ENCODE measurements around the gene FOXP4.

FOXP4 gene

GRCh38 chr6:41586252-41587007 lies 40.2 kb downstream of the FOXP4 start:
- no peak for DNase-seq

GRCh38 chr6:41587131-41587879 lies 41.1 kb downstream of the FOXP4 start:
- no peak for DNase-seq

- no peak for DNase-seq
Observed at GRCh38 chr6:41588111-41588510, 41.9 kb downstream of the FOXP4 start.

GRCh38 chr6:41589223-41589622 lies 43.0 kb downstream of the FOXP4 start:
- no peak for DNase-seq

- no peak for DNase-seq
Observed at GRCh38 chr6:41589636-41590622, 43.7 kb downstream of the FOXP4 start.

- DNase-seq: no peak
Observed at GRCh38 chr6:41591122-41591521, 44.9 kb downstream of the FOXP4 start.

- peak; percentile 87 to 89 for DNase-seq
Observed at GRCh38 chr6:41591859-41592502, 45.8 kb downstream of the FOXP4 start.

- no peak for DNase-seq
Observed at GRCh38 chr6:41593406-41593805, 47.2 kb downstream of the FOXP4 start.

GRCh38 chr6:41593839-41594238 lies 47.7 kb downstream of the FOXP4 start:
- DNase-seq: no peak

- no peak for DNase-seq
Observed at GRCh38 chr6:41594326-41594725, 48.1 kb downstream of the FOXP4 start.

- DNase-seq: no peak
Observed at GRCh38 chr6:41594766-41595165, 48.6 kb downstream of the FOXP4 start.

GRCh38 chr6:41595166-41595565 lies 49.0 kb downstream of the FOXP4 start:
- no peak for DNase-seq

- DNase-seq: no peak
Observed at GRCh38 chr6:41596096-41596685, 50.0 kb downstream of the FOXP4 start.

GRCh38 chr6:41596807-41597206 lies 50.6 kb downstream of the FOXP4 start:
- no peak for DNase-seq

- no peak for DNase-seq
Observed at GRCh38 chr6:41597246-41598000, 51.2 kb downstream of the FOXP4 start.

- no peak for DNase-seq
Observed at GRCh38 chr6:41598670-41599014, 52.5 kb downstream of the FOXP4 start.

- no peak for DNase-seq
Observed at GRCh38 chr6:41599015-41599851, 53.1 kb downstream of the FOXP4 start.

- DNase-seq: no peak
Observed at GRCh38 chr6:41599852-41600445, 53.8 kb downstream of the FOXP4 start.

- DNase-seq: no peak
Observed at GRCh38 chr6:41600499-41601247, 54.5 kb downstream of the FOXP4 start.

- DNase-seq: no peak
Observed at GRCh38 chr6:41601248-41601549, 55.0 kb downstream of the FOXP4 start.

All from activated T-cell treated with anti-CD3 and anti-CD28 coated beads, Interleukin-2, amount 50 U/mL, for 48 hours (primary cell).